ENCODE data around the gene PEX16.

GRCh38 chr11:45936511-45937054 lies 18.9 kb upstream of the PEX16 start:
- TF ChIP-seq ZBTB7A (IDR thresholded peaks at IDR 0.05; ENCODE audit: low read depth) (no peak), USF1 (IDR thresholded peaks at IDR 0.05) (no peak)
